SIG-M5 (cell line): ENCODE measurements around the gene CSH1.
"Not testable (repeated sequence)": the region's sequence is repeated elsewhere in the genome, so short reads cannot be mapped to it uniquely, and the experiment has no call there.

ENCODE experiments used
- DNase-seq: peaks from one replicate; lab custom pipeline; 2025; lab: John Stamatoyannopoulos, UW

CSH1 gene

DNA sequence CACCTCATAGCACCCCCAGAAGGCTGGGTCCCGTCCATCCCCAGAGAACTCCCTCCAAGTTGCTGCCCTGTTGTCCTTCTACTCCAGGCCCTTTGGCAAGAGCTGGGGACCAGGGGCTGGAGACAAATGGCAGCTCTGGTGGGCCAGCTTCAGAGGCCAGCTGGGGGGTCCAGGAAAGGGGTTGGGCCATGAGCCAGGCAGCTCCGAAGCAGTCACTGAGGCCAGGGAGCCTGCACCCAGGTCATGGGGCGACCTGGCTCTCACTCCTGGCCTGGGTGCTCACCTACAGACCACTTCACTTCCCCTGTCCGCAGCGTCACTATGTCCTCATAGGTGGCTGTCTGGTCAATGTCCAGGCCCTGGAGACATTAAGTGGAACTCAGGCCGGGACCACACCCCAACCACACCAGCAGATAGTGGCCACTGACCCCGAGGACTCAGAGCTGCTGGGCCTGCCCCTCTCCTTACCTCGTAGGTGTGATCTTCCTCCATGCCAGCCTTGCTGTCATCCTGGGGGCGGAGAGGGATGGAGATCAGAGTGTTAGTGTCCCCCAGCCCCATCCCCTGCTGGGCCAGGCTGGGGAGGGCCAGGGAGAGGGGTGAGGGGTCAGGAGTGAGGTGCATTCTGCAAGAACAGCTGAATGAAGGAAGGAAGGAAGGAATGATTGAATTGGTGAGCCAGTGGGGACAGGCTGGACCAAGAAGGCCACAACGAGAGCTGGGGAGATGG lies 32.8 kb upstream of the CSH1 start:
- DNase-seq, result no peak

DNA sequence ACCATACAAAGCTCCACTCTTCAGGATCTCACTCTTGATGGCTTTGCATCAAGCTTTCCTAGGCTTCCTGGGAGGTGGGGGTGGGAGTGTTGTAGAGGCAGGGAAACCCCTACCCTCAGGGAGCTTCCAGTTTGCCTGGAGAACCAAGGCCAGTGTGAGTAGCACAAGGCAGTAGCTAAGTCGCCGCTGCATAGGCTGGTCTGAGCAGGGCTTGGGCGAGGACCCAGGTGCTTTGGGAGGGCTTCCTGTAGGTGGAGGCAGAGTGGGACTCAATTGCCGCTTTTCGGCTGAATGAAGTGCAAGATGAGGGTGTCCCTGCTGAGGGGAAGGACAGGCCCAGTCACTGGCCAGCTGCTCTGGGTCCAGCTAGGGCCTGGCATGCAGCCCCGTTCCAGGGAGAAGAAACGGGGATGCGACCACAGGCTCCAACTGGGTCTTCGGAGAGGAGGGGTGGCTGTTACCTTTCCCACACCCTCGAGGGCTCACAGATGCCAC lies 31.8 kb upstream of the CSH1 start:
- DNase-seq, result no peak

DNA sequence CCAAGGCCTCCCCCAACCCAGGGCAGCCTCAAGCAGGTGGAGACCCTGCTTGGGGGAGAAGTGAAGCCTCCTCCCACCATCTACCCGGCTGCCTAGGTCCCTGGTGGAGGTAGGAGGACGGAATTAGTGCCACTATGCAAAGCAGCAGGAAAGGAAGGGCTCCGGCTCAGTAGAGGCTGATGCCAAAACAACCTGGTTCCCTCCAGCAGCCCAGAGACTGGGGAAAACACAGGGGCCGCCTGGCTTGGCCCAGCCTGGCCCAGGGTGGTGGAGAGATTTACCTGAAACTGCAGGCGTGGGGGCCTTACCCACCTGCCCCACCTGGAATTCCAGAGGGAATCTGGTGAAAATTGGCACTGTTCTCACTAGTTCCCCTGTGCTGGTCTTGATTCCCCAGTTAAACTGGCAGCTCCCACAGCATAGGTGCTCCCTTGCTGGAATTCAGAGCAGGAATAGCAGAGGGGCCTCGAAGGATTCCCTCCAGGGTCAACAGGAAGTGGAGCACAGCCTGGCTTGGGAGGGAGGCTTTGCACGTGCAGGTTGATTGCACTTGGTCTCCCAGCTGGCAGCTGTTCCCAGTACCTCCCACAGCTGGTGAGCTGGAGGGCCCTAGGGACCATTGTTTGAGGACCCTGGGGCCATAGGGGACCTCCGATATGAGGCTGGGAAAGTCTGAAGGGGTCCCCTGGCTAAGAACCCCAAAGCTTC lies 31.2 kb upstream of the CSH1 start:
- DNase-seq, result no peak

DNA sequence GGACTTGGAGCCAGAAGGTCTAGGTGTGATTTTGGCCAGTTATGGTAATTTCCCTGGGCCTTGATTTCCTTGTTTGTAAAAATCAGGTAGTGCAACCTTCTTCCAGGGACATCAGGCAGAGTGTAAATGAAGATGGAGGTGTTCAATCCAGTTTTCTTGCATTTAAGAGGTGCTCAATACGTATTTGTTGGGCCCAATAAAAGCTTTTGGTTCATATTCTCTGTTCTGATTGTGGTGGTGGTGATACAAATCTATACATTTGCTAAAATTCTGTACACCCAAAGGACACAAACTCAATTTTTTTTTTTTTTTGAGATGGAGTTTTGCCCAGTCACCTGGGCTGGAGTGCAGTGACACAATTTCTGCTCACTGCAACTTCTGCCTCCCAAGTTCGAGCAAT lies 29.8 kb upstream of the CSH1 start:
- DNase-seq, result no peak

DNA sequence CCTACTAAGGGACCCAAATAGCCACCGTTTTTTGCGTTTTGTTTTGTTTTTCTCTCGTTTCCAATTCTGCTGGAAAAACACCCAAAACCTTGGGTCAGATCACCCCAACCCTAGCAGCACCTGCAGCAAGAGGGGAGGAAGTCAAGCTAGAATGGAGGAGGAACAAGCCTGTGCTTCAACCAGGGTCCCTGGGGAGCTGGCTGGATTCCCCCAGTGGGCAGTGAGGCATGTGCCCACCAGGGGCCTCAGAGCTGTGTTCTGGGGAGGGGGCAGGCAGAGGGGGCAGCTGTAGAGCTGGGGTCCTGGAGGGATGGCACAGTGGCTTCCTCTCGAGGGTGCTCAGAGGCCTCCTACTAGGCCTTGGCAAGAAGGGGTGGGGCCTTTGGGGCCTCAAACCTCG lies 29.2 kb upstream of the CSH1 start:
- no peak for DNase-seq

DNA sequence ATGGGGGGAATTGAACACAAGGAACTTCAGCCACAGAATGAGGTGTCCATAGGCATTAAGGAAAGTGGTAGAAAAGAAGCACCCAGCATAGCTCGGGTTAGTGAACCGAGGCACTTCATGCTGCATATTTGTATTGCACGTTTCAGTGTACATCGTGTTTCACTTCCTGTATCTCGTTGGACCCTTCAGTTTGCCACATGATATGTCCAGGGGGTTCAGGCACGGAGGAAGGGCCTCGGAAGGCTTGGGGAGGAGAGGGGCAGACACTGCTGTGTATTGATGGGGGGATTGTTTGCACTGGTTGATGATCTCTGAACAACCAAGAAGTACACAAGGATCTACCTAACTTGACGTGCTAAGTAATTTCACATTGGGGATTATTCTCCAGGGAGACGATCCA lies 26.0 kb upstream of the CSH1 start:
- DNase-seq, result not testable (repeated sequence)

DNA sequence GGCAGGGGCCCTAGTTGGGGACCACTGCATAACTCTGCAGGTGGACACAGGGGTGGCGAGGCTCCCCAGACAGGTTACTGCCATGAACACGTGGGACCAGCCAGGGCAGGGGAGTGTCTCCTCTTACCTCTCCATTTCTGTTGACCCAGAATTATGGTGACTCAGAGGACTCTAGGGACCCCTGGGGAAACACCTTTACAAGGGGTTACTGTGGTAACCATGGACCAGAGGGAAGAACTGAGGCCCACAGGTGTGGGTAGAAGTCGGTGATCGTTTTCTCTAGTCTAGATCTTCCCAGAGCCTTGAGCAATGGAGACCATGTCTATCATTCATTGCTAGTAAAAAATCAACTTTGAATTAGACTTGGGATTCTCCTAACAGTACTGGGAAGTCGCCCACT lies 24.4 kb upstream of the CSH1 start:
- not testable (repeated sequence) for DNase-seq

DNA sequence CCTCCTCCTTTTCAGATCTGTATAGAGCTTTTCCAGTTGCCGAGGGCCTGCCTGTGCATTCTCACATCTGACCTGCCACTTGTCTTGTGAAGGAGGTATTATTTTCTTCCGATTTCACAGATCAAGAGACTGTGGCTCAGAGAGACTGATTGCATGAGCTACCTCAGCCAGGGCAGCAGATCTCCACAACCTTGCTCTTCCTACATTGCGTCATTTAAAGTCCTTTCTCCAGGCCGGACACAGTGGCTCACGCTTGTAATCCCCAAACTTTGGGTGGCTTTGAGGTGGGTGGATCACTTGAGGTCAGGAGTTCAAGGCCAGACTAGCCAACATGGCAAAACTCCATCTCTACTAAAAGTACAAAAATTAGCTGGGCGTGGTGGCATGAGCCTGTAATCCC lies 23.7 kb upstream of the CSH1 start:
- not testable (repeated sequence) for DNase-seq

DNA sequence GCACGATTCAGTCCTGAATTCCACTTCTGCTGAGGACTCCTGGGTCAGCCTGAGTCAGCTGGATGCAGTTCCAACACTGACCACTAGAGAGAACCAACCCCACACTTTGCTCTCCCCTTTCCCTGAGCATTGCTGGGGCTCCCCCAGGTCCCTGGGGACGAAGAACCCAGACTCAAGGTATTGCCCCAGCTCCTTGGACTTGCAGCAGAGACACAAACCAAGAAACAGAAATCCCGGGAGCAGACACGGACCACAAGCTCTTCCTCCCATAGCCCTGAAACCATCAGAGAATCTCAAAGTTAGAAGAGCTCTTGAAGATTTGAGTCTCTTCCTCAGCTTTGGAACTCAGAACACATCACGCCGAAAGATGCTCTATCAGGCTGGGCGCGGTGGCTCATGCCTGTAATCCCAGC lies 22.9 kb upstream of the CSH1 start:
- DNase-seq, result no peak

DNA sequence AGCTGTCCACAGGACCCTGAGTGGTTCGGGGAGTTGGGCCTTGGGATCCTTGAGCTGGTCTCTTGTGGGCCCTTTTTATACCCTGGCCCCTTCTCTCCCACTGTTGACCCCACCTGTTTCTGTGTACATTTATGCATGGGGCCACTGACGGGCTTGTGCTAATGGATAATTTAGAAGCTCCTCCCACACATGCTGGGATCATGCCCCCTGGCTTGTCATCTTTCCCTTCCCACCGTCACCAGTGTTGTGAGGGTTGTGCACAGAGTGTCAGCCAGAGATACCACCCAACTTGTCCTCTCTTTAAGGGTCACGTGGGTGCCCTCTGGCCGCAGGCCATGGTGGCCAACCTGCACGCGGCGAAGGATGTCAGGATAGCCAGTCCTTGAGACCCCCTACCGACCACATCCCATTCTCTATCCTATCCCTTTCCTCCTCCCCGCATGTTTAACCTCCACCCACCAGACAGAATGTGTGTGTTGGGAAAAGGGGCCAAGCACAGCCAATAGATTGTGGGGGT lies 22.5 kb upstream of the CSH1 start, which contains the start of gene GH1:
Gene GH1 (minus strand): TSS at position 51 of the 517 bp plus-strand sequence. CDS start 63 bp downstream, outside the sequence.
- DNase-seq, result not testable (repeated sequence)

DNA sequence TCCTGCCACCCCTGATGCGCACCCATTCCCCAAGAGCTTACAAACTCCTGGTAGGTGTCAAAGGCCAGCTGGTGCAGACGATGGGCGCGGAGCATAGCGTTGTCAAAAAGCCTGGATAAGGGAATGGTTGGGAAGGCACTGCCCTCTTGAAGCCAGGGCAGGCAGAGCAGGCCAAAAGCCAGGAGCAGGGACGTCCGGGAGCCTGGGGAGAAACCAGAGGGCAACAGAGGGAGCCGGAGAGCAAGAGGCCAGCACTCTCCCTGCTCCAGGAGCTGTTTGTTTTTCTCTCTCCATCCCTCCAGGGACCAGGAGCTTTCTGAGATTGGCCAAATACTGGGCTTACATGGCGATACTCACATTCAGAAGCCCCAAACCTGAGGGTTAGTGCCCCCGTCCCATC lies 21.9 kb upstream of the CSH1 start:
- DNase-seq, result no peak

DNA sequence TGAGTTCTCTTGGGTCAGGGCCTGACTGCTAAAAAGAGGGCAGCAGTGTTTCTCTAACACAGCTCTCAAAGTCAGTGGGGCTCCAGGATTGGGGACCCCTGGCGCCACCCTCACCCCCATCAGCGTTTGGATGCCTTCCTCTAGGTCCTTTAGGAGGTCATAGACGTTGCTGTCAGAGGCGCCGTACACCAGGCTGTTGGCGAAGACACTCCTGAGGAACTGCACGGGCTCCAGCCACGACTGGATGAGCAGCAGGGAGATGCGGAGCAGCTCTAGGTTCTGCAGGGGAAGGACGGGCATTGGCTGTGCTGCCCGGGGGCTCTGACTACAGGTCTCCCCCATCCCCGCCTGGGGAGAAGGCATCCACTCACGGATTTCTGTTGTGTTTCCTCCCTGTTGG lies 21.3 kb upstream of the CSH1 start:
- DNase-seq, result no peak

DNA sequence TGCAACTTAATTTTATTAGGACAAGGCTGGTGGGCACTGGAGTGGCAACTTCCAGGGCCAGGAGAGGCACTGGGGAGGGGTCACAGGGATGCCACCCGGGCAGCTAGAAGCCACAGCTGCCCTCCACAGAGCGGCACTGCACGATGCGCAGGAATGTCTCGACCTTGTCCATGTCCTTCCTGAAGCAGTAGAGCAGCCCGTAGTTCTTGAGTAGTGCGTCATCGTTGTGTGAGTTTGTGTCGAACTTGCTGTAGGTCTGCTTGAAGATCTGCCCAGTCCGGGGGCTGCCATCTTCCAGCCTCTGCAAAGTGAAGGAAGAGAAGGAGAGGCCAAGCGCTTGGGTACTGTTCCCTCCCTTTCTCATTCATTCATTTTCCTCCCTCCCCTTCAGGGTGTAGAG lies 20.8 kb upstream of the CSH1 start:
- DNase-seq, result not testable (repeated sequence)

DNA sequence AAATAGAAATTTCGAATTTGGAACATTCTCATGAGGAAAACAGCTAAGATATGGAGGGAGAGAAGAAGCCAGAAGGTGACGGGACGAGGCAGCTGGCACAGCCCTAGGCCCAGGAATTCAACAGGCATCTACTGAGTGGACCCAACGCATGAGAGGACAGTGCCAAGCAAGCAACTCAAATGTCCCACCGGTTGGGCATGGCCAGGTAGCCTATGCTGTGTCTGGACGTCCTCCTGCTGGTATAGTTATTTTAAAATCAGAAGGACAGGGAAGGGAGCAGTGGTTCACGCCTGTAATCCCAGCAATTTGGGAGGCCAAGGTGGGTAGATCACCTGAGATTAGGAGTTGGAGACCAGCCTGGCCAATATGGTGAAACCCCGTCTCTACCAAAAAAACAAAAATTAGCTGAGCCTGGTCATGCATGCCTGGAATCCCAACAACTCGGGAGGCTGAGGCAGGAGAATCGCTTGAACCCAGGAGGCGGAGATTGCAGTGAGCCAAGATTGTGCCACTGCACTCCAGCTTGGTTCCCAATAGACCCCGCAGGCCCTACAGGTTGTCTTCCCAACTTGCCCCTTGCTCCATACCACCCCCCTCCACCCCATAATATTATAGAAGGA lies 20.3 kb upstream of the CSH1 start:
- DNase-seq, result no peak

DNA sequence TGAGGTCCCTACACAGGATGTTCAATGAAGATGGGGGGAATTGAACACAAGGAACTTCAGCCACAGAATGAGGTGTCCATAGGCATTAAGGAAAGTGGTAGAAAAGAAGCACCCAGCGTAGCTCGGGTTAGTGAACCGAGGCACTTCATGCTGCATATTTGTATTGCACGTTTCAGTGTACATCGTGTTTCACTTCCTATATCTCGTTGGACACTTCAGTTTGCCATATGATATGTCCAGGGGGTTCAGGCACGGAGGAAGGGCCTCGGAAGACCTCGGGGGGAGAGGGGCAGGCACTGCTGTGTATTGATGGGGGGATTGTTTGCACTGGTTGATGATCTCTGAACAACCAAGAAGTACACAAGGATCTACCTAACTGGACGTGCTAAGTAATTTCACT lies 19.4 kb upstream of the CSH1 start:
- not testable (repeated sequence) for DNase-seq

DNA sequence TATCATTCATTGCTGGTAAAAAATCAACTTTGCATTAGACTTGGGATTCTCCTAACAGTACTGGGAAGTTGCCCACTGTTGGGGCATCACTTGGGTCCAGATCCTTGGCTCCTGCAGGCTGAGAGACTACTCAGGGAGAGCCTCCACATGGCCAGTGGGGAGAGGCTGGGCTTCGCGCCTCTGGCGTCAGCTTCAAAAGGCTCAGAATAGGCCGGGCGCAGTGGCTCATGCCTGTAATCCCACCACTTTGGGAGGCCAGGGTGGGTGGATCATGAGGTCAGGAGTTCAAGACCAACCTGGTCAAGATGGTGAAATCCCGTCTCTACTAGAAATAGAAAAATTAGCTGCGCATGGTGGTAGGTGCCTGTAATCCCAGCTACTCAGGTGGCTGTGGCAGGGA lies 18.1 kb upstream of the CSH1 start:
- DNase-seq, result no peak

DNA sequence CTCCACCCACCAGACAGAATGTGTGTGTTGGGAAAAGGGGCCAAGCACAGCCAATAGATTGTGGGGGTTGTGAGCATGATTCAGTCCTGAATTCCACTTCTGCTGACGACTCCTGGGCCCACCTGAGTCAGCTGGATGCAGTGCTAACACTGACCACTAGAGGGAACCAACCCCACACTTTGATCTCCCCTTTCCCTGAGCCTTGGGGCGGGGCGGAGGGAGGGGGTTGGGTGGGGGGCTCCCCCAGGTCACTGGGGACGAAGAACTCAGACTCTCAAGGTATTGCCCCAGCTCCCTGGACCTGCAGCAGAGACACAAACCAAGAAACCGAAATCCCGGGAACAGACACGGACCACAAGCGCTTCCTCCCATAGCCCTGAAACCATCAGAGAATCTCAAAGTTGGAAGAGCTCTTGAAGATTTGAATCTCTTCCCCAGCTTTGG lies 15.3 kb upstream of the CSH1 start:
- DNase-seq, result no peak

DNA sequence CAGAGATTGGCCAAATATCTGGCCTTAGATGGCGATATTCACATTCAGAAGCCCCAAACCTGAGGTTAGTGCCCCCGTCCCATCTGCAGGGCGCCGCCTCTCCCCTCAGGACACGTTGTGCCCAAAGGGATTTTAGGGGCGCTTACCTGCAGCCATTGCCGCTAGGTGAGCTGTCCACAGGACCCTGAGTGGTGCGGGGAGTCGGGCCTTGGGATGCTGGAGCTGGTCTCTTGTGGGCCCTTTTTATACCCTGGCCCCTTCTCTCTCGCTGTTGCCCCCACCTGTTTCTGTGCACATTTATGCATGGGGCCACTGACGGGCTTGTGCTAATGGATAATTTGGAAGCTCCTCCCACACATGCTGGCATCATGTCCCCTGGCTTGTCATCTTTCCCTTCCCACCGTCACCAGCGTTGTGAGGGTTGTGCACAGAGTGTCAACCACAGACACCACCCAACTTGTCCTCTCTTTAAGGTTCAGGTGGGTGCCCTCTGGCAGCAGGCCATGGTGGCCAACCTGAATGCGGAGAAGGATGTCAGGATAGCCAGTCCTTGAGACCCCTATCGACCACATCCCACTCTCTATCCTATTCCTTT lies 14.8 kb upstream of the CSH1 start, which contains the start of gene CSHL1:
Gene CSHL1 (minus strand): TSS at position 218 of the 595 bp plus-strand sequence. CDS start 62 bp downstream, at position 156.
- no peak for DNase-seq

DNA sequence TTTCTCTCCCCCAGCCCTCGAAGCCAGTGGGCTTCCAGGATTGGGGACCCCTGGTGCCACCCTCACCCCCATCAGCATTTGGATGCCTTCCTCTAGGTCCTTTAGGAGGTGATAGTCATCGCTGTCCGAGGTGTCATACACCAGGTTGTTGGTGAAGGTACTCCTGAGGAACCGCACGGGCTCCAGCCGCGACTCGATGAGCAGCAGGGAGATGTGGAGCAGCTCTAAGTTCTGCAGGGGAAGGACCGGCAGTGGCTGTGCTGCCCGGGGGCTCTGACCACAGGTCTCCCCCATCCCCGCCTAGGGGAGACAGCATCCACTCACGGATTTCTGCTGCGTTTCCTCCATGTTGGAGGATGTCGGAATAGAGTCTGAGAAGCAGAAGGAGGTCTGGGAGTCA lies 13.7 kb upstream of the CSH1 start:
- no peak for DNase-seq

DNA sequence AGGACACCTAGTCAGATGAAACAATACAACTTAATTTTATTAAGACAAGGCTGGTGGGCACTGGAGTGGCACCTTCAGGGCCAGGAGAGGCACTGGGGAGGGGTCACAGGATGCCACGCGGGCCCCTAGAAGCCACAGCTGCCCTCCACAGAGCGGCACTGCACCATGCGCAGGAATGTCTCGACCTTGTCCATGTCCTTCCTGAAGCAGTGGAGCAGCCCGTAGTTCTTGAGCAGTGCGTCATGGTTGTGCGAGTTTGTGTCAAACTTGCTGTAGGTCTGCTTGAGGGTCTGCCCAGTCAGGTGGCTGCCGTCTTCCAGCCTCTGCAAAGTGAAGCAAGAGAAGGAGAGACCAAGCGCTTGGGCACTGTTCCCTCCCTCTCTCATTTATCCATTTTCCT lies 13.2 kb upstream of the CSH1 start:
- not testable (repeated sequence) for DNase-seq

DNA sequence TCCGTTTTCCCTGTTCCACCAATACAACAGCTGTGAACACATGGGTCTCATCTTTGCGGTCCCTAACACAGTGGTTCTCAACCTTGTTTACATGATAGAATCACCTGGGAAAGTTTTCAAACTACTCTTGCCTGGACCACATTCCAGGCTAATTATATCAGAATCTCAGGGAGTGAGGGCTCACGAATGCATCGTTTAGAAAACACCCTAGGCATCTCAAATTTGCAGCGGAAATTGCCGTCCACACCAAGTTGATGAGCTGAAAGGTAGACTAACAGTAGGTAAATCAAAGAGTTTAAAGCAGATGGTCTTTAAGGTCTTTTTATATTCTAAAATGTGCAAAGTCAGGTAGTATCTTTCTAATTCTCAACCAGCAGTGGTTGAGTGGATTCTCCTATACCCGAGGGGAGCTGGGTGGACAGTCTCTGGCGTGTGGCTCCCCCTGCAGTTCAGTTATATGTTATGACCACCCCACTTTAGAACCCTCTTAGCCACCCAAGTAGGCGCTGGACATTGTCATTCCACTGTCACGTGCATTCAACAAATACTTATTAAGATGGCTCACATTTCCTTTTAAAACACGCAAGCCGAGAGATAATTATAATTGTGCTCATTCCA lies 10.9 kb upstream of the CSH1 start:
- DNase-seq, result not testable (repeated sequence)

DNA sequence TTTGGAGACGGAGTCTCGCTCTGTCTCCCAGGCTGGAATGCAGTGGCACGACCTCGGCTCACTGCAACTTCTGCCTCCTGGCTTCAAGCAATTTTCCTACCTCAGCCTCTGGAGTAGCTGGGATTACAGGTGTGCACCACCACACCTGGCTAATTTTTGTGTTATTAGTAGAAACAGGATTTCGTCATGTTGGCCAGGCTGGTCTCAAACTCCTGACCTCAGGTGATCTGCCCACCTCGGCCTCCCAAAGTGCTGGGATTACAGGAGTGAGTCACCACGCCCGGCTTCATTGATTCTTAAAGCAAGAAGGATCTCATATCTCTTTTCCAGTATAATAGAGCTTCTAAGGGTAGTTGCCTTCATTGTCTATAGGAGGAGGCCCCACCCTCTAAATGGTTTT lies 8.4 kb upstream of the CSH1 start:
- DNase-seq, result not testable (repeated sequence)
